ENCODE measurements around the gene ABCA7. TPM values are rescaled to one million over a fixed set of nuclear protein-coding genes. Genes with fewer than 3 reads are reported as not detected.

The ABCA7 gene
- total RNA-seq, 1 donor from 2014 or later: 110 TPM

- H3K27ac Mint-ChIP-seq (ENCODE audit: unreplicated experiment): no peak overlapping the region
- TF ChIP-seq CTCF (IDR thresholded peaks at IDR 0.05; ENCODE audit: partially characterized antibody, unreplicated experiment): no peak
- peaks cover 16% of the 10 kb centered on the region for H3K9me3 Mint-ChIP-seq (ENCODE audit: unreplicated experiment)
- peaks cover 3% of the 10 kb centered on the region for H3K27me3 Mint-ChIP-seq (ENCODE audit: unreplicated experiment)
- no peaks in the 10 kb centered on the region for H3K4me1 Mint-ChIP-seq (ENCODE audit: low read depth, unreplicated experiment)
- peaks cover 25% of the 10 kb centered on the region for H3K36me3 Mint-ChIP-seq (ENCODE audit: unreplicated experiment)
- no peak for DNase-seq
- no peak overlapping the region for H3K4me3 Mint-ChIP-seq (ENCODE audit: unreplicated experiment)
These were observed 18.2 kb downstream of the ABCA7 start for GRCh38 chr19:1058112-1058511.

- Mint-ChIP-seq H3K4me3 (ENCODE audit: unreplicated experiment) (no peak overlapping the region), H3K27me3 (ENCODE audit: unreplicated experiment) (peaks cover 5% of the 10 kb centered on the region), H3K4me1 (ENCODE audit: low read depth, unreplicated experiment) (peaks cover 1% of the 10 kb centered on the region), H3K9me3 (ENCODE audit: unreplicated experiment) (peaks cover 18% of the 10 kb centered on the region), H3K36me3 (ENCODE audit: unreplicated experiment) (peaks cover 25% of the 10 kb centered on the region), H3K27ac (ENCODE audit: unreplicated experiment) (no peak overlapping the region)
- DNase-seq: no peak
- no peak for TF ChIP-seq CTCF (IDR thresholded peaks at IDR 0.05; ENCODE audit: partially characterized antibody, unreplicated experiment)
These were observed 20.8 kb downstream of the ABCA7 start for GRCh38 chr19:1060689-1061088.

GRCh38 chr19:1061987-1062386, 22.1 kb downstream of the ABCA7 start:
- H3K27ac Mint-ChIP-seq (ENCODE audit: unreplicated experiment): no peak overlapping the region
- no peak overlapping the region for H3K4me3 Mint-ChIP-seq (ENCODE audit: unreplicated experiment)
- DNase-seq: no peak
- H3K4me1 Mint-ChIP-seq (ENCODE audit: low read depth, unreplicated experiment): peaks cover 1% of the 10 kb centered on the region
- TF ChIP-seq CTCF (IDR thresholded peaks at IDR 0.05; ENCODE audit: partially characterized antibody, unreplicated experiment): no peak
- peaks cover 2% of the 10 kb centered on the region for H3K27me3 Mint-ChIP-seq (ENCODE audit: unreplicated experiment)
- H3K9me3 Mint-ChIP-seq (ENCODE audit: unreplicated experiment): peaks cover 12% of the 10 kb centered on the region
- peaks cover 16% of the 10 kb centered on the region for H3K36me3 Mint-ChIP-seq (ENCODE audit: unreplicated experiment)

DNA sequence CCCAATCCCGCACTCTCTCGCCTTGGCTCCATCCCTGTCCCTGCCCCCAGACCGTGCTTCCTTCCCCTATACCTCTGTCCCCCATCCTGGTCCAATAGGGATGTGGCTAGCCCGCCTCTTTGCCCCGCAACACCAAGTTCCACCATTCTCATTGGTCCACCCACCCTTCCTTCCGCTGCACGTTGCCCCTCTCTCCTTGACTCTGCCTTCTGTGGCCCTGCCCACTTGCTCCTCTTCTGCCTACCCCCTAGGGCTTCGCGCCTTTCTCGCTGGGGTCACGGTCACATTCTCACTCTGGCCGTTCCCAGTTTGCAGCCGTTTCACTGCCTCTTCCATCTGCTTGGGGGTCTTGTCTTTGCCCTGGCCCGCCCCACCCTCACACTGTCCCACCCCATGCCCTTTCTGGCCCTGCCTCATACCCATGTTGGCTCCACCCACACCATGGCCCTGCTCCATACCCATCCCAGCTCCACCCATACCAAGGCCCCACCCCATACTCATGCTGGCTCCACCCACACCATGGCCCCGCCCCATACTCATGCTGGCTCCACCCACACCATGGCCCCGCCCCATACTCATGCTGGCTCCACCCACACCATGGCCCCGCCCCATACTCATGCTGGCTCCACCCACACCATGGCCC, 22.6 kb downstream of the ABCA7 start:
- TF ChIP-seq CTCF (IDR thresholded peaks at IDR 0.05; ENCODE audit: partially characterized antibody, unreplicated experiment): no peak
- H3K27ac Mint-ChIP-seq (ENCODE audit: unreplicated experiment): no peak overlapping the region

GRCh38 chr19:1063030-1063908, 23.4 kb downstream of the ABCA7 start:
- DNase-seq: no peak
- H3K36me3 Mint-ChIP-seq (ENCODE audit: unreplicated experiment): peaks cover 3% of the 10 kb centered on the region
- peaks cover 2% of the 10 kb centered on the region for H3K27me3 Mint-ChIP-seq (ENCODE audit: unreplicated experiment)
- peaks cover 1% of the 10 kb centered on the region for H3K4me1 Mint-ChIP-seq (ENCODE audit: low read depth, unreplicated experiment)
- H3K9me3 Mint-ChIP-seq (ENCODE audit: unreplicated experiment): peaks cover 5% of the 10 kb centered on the region
- no peak overlapping the region for H3K27ac Mint-ChIP-seq (ENCODE audit: unreplicated experiment)
- TF ChIP-seq CTCF (IDR thresholded peaks at IDR 0.05; ENCODE audit: partially characterized antibody, unreplicated experiment): no peak
- no peak overlapping the region for H3K4me3 Mint-ChIP-seq (ENCODE audit: unreplicated experiment)

More for the DNA sequence above, 22.6 kb downstream of the ABCA7 start:
- no peak for DNase-seq
- H3K27me3 Mint-ChIP-seq (ENCODE audit: unreplicated experiment): peaks cover 2% of the 10 kb centered on the region
- H3K4me3 Mint-ChIP-seq (ENCODE audit: unreplicated experiment): no peak overlapping the region
- peaks cover 8% of the 10 kb centered on the region for H3K9me3 Mint-ChIP-seq (ENCODE audit: unreplicated experiment)
- H3K36me3 Mint-ChIP-seq (ENCODE audit: unreplicated experiment): peaks cover 11% of the 10 kb centered on the region
- H3K4me1 Mint-ChIP-seq (ENCODE audit: low read depth, unreplicated experiment): peaks cover 1% of the 10 kb centered on the region
